A673 (cell line): ENCODE data around the gene RAMP1.

Experiments
- EZH2 ChIP-seq: fragments of 200-600 bp; sonication (generic); IDR thresholded peaks from 2 replicates; pipeline ENCODE4 v1.6.1; 2017; ENCODE audit warnings: borderline replicate concordance, low read depth, mild to moderate bottlenecking, mixed read lengths, antibody characterized with exemption, low read length; ENCODE audit not compliant: poor library complexity, severe bottlenecking
- TF ChIP-seq, protein P1 (sequence below): fragments of 300-800, 200-600 bp; sonication (generic); conservative IDR thresholded peaks from 2 replicates; pipeline ENCODE4 v1.5.1; 2017; ENCODE audit warnings: low read depth, mild to moderate bottlenecking, antibody characterized with exemption, low read length, moderate library complexity, mixed read lengths

DNA sequence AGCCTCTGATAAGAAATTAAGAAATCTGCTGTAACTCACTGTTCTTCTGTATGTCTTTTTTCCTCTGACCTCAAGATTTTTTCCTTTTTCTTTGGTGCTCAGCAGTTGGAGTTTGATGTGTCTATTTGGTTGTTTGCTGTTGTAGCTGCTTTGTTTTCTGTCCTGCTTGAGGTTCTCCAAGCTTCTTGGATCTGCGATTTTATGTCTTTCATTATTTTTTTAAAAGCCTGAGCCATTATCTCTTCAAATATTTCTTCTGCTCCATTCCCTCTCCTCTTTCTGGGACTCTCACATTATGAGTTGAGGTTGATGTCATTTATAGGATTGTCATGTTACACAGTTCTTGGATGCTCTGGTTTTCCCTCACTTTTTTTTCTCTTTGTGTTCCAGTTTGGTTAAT is 47.7 kb downstream of the RAMP1 start:
- TF ChIP-seq, protein P1, sequence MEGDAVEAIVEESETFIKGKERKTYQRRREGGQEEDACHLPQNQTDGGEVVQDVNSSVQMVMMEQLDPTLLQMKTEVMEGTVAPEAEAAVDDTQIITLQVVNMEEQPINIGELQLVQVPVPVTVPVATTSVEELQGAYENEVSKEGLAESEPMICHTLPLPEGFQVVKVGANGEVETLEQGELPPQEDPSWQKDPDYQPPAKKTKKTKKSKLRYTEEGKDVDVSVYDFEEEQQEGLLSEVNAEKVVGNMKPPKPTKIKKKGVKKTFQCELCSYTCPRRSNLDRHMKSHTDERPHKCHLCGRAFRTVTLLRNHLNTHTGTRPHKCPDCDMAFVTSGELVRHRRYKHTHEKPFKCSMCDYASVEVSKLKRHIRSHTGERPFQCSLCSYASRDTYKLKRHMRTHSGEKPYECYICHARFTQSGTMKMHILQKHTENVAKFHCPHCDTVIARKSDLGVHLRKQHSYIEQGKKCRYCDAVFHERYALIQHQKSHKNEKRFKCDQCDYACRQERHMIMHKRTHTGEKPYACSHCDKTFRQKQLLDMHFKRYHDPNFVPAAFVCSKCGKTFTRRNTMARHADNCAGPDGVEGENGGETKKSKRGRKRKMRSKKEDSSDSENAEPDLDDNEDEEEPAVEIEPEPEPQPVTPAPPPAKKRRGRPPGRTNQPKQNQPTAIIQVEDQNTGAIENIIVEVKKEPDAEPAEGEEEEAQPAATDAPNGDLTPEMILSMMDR = no peak
- no peak for TF ChIP-seq EZH2
